T47D (cell line): ENCODE data around the gene MYO19.
A peak's percentile ranks its signal among the peaks of the same experiment; 100 is the strongest.
"Not testable (repeated sequence)": the region's sequence is repeated elsewhere in the genome, so short reads cannot be mapped to it uniquely, and the experiment has no call there.

Experiments
- DNase-seq, 2 experiments: peaks; one replicate each; pipeline versions ENCODE4 v3.0.0 to v3.0.0-alpha.2; 2011 to 2012; ENCODE audit warnings: low read depth in 1 of 2, low spot score in 1 of 2
- JUND ChIP-seq: IDR thresholded peaks from 2 replicates; pipeline ENCODE4 v1.6.1; 2012; ENCODE audit warnings: low read depth
- in situ Hi-C: cut with HindIII; loops from 2 replicates; pipeline ENCODE4 v1.10.0; 2016; ENCODE audit warnings: low sequenced_read_pairs, low pct_unique_long_range_greater_than_20kb

MYO19 gene

DNA sequence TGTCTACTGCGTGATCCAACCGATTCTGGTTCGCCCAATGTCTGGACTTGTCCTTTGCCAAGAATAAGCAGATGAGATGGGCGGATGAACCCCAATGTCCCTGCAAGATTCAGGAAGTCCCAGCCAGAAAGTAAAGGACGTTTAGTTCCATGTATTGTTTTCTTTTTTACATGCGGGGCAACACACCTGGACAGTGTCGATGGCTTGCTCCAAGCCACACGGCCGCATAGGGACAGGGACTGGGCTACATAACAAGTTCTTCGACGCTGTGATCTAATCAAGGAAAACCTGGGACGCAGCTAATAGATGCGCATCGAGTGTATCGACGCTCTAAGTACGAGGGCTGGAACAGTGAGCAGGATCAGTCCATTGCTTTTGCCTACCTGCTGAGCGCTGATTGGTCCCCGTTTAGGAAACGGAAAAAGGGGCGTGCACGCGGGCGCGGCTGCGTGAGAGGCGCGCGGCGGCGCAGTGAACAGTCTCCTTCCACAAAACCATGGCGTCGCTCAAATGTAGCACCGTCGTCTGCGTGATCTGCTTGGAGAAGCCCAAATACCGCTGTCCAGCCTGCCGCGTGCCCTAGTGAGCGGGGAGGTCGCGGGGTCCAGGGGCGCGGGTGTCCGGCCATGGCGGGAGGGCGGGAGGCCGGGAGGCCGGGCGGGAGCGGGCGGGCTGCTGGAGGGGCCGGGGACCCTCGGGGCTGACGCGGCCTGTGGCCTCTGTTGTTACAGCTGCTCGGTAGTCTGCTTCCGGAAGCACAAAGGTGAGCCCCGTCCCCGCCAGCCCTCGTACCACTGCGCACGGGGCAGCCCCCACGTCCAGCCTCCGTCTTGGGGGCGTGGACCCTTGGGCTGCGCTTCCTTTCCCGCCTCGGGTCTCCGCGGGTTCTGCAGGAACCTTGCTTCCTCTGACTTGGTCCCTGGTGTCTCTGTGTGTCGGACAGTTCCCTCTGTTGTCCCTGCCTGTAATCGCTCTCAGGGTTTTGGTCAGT lies 48.2 kb downstream of the MYO19 start, which contains the start of gene ZNHIT3:
Gene ZNHIT3, plus strand, starts transcription at position 478 of the 991 bp plus-strand sequence. Its CDS starts 19 bp downstream, at position 497.
- in situ Hi-C loops: no loop called here
- TF ChIP-seq JUND: no peak

GRCh38 chr17:36485805-36486203 lies 48.9 kb downstream of the MYO19 start:
- no peak for DNase-seq
- TF ChIP-seq JUND: no peak
- in situ Hi-C loops: no loop called here

More for the DNA sequence above, 48.2 kb downstream of the MYO19 start, which contains the start of gene ZNHIT3:
- peak; percentile 98 to 99 for DNase-seq

- in situ Hi-C loops: no loop called here
- no peak for DNase-seq
- TF ChIP-seq JUND: no peak
Measured at GRCh38 chr17:36485027-36485426, 49.6 kb downstream of the MYO19 start.

DNA sequence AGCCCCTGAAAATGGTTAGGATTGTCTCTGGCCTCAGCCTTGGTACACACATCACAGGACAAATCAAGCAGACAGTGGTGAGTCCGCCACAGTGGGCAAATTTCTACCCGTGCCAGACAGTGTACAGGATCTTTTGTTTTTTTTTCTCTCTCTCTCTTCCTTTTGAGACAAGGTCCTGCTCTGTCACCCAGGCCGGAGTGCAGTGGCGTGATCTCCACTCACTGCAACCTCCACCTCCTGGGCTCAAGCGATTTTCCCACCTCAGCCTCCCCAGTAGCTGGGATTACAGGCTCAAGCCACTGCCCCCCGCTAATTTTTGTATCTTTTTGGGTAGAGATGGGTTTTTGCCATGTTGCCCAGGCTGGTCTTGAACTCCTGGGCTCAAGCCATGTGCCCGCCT lies 50.6 kb downstream of the MYO19 start:
- in situ Hi-C loops, DNase-seq: not testable (repeated sequence)

DNA sequence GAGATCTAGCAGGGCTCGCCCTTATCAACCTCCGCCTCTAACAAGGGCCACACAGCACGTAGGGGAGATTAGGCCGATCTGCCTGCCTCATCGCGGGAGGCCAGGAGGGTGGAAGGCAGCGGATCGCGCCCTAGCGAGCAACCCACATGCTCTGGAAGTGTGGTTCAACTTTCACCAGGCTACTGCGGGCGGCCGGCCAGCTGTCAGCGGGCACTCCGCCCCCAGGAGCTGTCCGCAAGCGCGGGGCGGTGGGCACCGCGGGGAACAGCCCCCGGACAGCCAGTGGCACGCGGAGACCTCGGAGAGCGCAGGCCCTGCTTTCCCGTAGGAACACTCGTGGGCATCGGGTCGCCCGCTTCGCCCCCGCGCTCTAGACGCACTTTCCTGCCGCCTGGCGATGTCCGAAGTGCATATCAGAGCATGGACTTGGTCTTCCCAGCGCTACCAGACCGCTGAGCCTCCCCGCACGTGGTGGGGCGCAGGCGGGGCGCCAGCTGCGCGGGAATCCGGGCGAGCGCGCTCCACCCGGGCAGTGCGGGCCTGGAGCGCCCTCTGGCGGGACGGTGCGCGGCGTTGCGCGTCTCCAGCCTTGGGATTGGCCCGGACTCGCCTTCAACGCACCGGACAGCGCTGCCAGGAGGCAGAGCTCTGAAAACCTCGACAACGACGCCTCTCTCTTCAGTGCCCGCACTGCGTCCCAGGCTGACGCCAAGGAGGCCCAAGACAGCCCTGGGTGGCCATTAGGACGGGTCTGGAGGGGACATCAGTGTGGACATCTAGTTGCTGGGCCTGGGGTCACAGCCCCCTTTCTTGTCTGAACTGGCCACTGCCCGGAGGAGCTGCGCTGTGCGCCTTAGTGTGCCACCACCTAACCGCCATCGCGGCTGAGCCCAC lies 51.8 kb downstream of the MYO19 start:
- peak; percentile 92 to 96 for DNase-seq
- in situ Hi-C loops: no loop called here
- no peak for TF ChIP-seq JUND

DNA sequence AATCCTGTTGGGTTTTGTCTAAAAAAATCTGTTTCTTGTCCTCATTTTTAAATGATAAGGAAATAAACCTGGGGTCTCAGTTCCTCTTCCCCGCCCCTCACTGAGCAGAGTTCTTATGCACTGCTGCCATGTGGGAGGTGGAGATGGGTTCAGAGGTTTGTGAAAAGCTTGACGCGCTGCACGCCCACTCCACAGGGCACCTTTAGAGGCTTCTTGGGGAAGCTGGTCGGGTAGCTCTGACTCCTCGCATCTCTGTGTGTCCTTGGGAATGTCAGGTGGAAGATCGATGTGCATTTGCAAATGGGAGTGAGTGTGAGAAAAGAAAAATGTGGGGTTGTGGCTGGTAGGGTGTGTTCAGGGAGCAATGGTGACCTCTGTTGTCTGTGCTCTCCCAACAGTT lies 52.8 kb downstream of the MYO19 start:
- in situ Hi-C loops: no loop called here
- TF ChIP-seq JUND: no peak
- DNase-seq: no peak

- in situ Hi-C loops: no loop called here
- TF ChIP-seq JUND: no peak
- peak in 1 of 2 experiments; percentile 42 for DNase-seq
Measured at GRCh38 chr17:36475346-36475970, 59.2 kb downstream of the MYO19 start.

DNA sequence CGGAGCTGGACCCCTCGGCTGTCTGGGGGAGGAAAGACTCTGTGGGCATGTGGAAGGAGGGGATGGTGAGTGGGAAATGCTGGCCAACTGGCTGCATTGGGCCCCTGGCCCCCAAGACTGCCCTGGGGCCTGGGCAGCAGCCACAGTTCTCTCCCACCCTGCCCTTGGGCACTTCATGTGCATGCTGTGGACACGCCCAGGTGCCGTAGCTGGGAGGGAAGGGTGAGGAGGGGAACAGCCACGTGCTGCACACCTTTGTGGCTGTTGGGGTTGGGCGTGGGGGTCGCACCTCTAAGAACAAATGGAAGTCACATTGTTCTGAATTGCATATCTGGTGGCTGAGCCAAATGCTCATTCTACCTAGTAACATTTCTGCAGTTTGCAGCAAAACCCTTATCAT lies 60.1 kb downstream of the MYO19 start:
- no peak for DNase-seq
- in situ Hi-C loops: no loop called here
- no peak for TF ChIP-seq JUND

- in situ Hi-C loops: no loop called here
- DNase-seq: no peak
- no peak for TF ChIP-seq JUND
Measured at GRCh38 chr17:36470499-36470898, 64.2 kb downstream of the MYO19 start.

- in situ Hi-C loops: no loop called here
- DNase-seq: no peak
- no peak for TF ChIP-seq JUND
Measured at GRCh38 chr17:36469733-36470132, 64.9 kb downstream of the MYO19 start.

GRCh38 chr17:36468903-36469635 lies 65.6 kb downstream of the MYO19 start:
- in situ Hi-C loops: no loop called here

GRCh38 chr17:36464765-36465088 lies 69.9 kb downstream of the MYO19 start:
- in situ Hi-C loops: no loop called here
- no peak for TF ChIP-seq JUND
- DNase-seq: no peak

More at GRCh38 chr17:36468903-36469635, 65.6 kb downstream of the MYO19 start:
- TF ChIP-seq JUND: no peak
- DNase-seq: no peak
